ENCODE measurements around the gene SYCP3. TPM values are rescaled to one million over a fixed set of nuclear protein-coding genes. Genes with fewer than 3 reads are reported as not detected.

SYCP3 gene
- polyA plus RNA-seq, 3 donors from 2014 or later = 0.18 TPM; not detected in 2

- Mint-ChIP-seq H3K9me3 (no peaks in the 10 kb centered on the region), H3K27me3 (ENCODE audit: low read depth in 3 of 3) (peaks cover 0 to 6% (median 4%) of the 10 kb centered on the region in 3 donors), H3K4me3 (no peak overlapping the region), H3K4me1 (peaks cover 10 to 13% of the 10 kb centered on the region in 2 donors), H3K27ac (no peak overlapping the region), H3K36me3 (no peaks in the 10 kb centered on the region)
- DNase-seq = no peak
Observed at GRCh38 chr12:101680240-101680639, 59.0 kb downstream of the SYCP3 start.

Other genes starting within 250 kb of the SYCP3 start
- gene MYBPC1, start 144.5 kb downstream of the SYCP3 start, polyA plus RNA-seq = not detected
- 10 to 100 TPM; 13.1 to 28.5 (median 17.2) TPM for gene CHPT1, start 41.8 kb downstream of the SYCP3 start, polyA plus RNA-seq
- 100 to 1,000 TPM; 155 to 253 (median 185) TPM for gene GNPTAB, start 91.5 kb upstream of the SYCP3 start, polyA plus RNA-seq
- gene DRAM1, start 138.1 kb upstream of the SYCP3 start, polyA plus RNA-seq = 1 to 10 TPM; 2.1 to 7.6 (median 4.1) TPM